Ascending aorta (tissue), 2 donors: ENCODE measurements around the gene LPXN. TPM values are rescaled to one million over a fixed set of nuclear protein-coding genes. Genes with fewer than 3 reads are reported as not detected.

Experiments
- DNase-seq, 2 donors: peaks; one replicate each; pipeline ENCODE4 v3.0.0-alpha.2; 2019; ENCODE audit warnings: low spot score in 2 of 2
- H3K27ac ChIP-seq, 2 donors: fragments of 200-600 bp; sonication (generic); one replicate each; pipeline ENCODE4 v1.5.1; 2016 to 2017; ENCODE audit warnings: mild to moderate bottlenecking in 1 of 2
- H3K27me3 ChIP-seq: fragments of 200-600 bp; sonication (generic); one replicate; pipeline ENCODE4 v1.5.1; 2017
- H3K36me3 ChIP-seq, 2 donors: fragments of 200-600 bp; sonication (generic); one replicate each; pipeline ENCODE4 v1.5.1; 2016
- H3K4me1 ChIP-seq, 2 donors: fragments of 200-600 bp; sonication (generic); one replicate each; pipeline ENCODE4 v1.5.1; 2016 to 2017; ENCODE audit warnings: mild to moderate bottlenecking in 1 of 2
- H3K4me3 ChIP-seq, 2 donors: fragments of 200-600 bp; sonication (generic); one replicate each; pipeline ENCODE4 v1.5.1; 2016 to 2017; ENCODE audit warnings: mild to moderate bottlenecking in 1 of 2
- H3K9me3 ChIP-seq, 2 donors: fragments of 200-600 bp; sonication (generic); one replicate each; pipeline ENCODE4 v1.5.1; 2016
- CTCF ChIP-seq, 3 experiments: fragments of 200-600 bp in 2 of 3; fragments of 450-650 bp in 1 of 3; sonication (generic) in 2 of 3; IDR thresholded peaks; one replicate each; pipeline ENCODE4 v1.5.1; 2016 to 2019; ENCODE audit warnings: antibody characterized with exemption in 3 of 3, mild to moderate bottlenecking in 1 of 3, moderate library complexity in 1 of 3
- intact Hi-C: fragments of 100-400 bp; cut with DNase I; formaldehyde crosslinking; loops from one replicate; pipeline ENCODE4 v1.15.1; 2023
- total RNA-seq: library from RNA; depleted of rRNA; stranded (reverse); fragments of >200 nt; gene quantifications from one replicate; pipeline ENCODE4 v1.1.0, GENCODE V29; 2016

LPXN gene
- total RNA-seq, 1 donor from 2014 or later = 2.1 TPM

GRCh38 chr11:58507355-58507754 lies 68.3 kb downstream of the LPXN start:
- Histone ChIP-seq H3K36me3 (no peaks in the 10 kb centered on the region), H3K9me3 (no peaks in the 10 kb centered on the region), H3K4me1 (no peaks in the 10 kb centered on the region), H3K27ac (no peak overlapping the region), H3K4me3 (no peak overlapping the region), H3K27me3 (no peaks in the 10 kb centered on the region)
- intact Hi-C loops = no loop called here
- TF ChIP-seq CTCF (IDR thresholded peaks at IDR 0.05) = no peak
- DNase-seq = no peak

GRCh38 chr11:58506935-58507334 lies 68.7 kb downstream of the LPXN start:
- no peaks in the 10 kb centered on the region for H3K9me3 ChIP-seq
- H3K36me3 ChIP-seq = no peaks in the 10 kb centered on the region
- H3K4me3 ChIP-seq = no peak overlapping the region
- no peaks in the 10 kb centered on the region for H3K27me3 ChIP-seq
- DNase-seq = no peak
- intact Hi-C loops = no loop called here
- H3K27ac ChIP-seq = no peak overlapping the region
- no peaks in the 10 kb centered on the region for H3K4me1 ChIP-seq
- no peak for TF ChIP-seq CTCF (IDR thresholded peaks at IDR 0.05)

- H3K9me3 ChIP-seq = no peaks in the 10 kb centered on the region
Observed at GRCh38 chr11:58505849-58506248, 69.8 kb downstream of the LPXN start.

GRCh38 chr11:58504232-58504631 lies 71.4 kb downstream of the LPXN start:
- intact Hi-C loops = no loop called here
- TF ChIP-seq CTCF (IDR thresholded peaks at IDR 0.05) = no peak
- no peaks in the 10 kb centered on the region for H3K4me1 ChIP-seq

More at GRCh38 chr11:58505849-58506248, 69.8 kb downstream of the LPXN start:
- DNase-seq = no peak
- H3K27ac ChIP-seq = no peak overlapping the region
- H3K27me3 ChIP-seq = no peaks in the 10 kb centered on the region
- TF ChIP-seq CTCF (IDR thresholded peaks at IDR 0.05) = no peak
- no peaks in the 10 kb centered on the region for H3K4me1 ChIP-seq
- H3K36me3 ChIP-seq = no peaks in the 10 kb centered on the region
- H3K4me3 ChIP-seq = no peak overlapping the region
- intact Hi-C loops = no loop called here

GRCh38 chr11:58503361-58503856 lies 72.2 kb downstream of the LPXN start:
- no peaks in the 10 kb centered on the region for H3K9me3 ChIP-seq
- no peak for DNase-seq
- H3K27ac ChIP-seq = no peak overlapping the region
- no peaks in the 10 kb centered on the region for H3K27me3 ChIP-seq
- no peaks in the 10 kb centered on the region for H3K4me1 ChIP-seq
- no peak for TF ChIP-seq CTCF (IDR thresholded peaks at IDR 0.05)
- no peaks in the 10 kb centered on the region for H3K36me3 ChIP-seq
- no peak overlapping the region for H3K4me3 ChIP-seq
- intact Hi-C loops = no loop called here

More at GRCh38 chr11:58504232-58504631, 71.4 kb downstream of the LPXN start:
- H3K4me3 ChIP-seq = no peak overlapping the region
- DNase-seq = no peak
- H3K27ac ChIP-seq = no peak overlapping the region
- H3K9me3 ChIP-seq = no peaks in the 10 kb centered on the region
- no peaks in the 10 kb centered on the region for H3K36me3 ChIP-seq
- H3K27me3 ChIP-seq = no peaks in the 10 kb centered on the region

- no peaks in the 10 kb centered on the region for H3K4me1 ChIP-seq
- no peak overlapping the region for H3K4me3 ChIP-seq
- no peaks in the 10 kb centered on the region for H3K36me3 ChIP-seq
- no peak overlapping the region for H3K27ac ChIP-seq
- intact Hi-C loops = no loop called here
- H3K27me3 ChIP-seq = no peaks in the 10 kb centered on the region
- DNase-seq = no peak
- TF ChIP-seq CTCF (IDR thresholded peaks at IDR 0.05) = no peak
- no peaks in the 10 kb centered on the region for H3K9me3 ChIP-seq
Observed at GRCh38 chr11:58502004-58502403, 73.7 kb downstream of the LPXN start.
